C4-2B (cell line): ENCODE data around the gene AGXT2.

ENCODE experiments used
- ZFX ChIP-seq: fragments of 450-650 bp; IDR thresholded peaks from 2 replicates; pipeline ENCODE4 v1.6.1; 2017
- TF ChIP-seq, protein P1 (sequence below): fragments of 450-650 bp; conservative IDR thresholded peaks from 2 replicates; pipeline ENCODE4 v1.5.1; 2017; ENCODE audit warnings: mild to moderate bottlenecking

DNA sequence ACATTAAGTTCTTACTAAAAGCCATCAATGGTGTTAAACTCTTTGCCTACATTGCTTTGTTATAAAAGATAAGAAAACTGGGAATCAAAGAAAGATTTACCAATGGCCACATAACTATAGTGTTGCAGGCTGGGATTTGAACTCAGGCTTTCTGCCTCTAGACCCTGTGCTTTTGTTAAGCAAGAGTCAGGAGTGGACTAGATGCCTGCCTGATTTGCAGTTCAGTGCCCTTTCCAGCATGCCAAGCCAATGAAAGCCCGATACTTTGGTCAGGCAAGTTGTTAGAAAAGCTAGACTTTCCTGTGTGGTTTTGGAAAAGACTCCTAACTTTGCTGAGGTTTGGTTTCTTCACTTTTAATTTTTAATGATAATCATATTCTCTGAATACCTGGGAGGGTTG, 21.4 kb upstream of the AGXT2 start:
- TF ChIP-seq, protein P1, sequence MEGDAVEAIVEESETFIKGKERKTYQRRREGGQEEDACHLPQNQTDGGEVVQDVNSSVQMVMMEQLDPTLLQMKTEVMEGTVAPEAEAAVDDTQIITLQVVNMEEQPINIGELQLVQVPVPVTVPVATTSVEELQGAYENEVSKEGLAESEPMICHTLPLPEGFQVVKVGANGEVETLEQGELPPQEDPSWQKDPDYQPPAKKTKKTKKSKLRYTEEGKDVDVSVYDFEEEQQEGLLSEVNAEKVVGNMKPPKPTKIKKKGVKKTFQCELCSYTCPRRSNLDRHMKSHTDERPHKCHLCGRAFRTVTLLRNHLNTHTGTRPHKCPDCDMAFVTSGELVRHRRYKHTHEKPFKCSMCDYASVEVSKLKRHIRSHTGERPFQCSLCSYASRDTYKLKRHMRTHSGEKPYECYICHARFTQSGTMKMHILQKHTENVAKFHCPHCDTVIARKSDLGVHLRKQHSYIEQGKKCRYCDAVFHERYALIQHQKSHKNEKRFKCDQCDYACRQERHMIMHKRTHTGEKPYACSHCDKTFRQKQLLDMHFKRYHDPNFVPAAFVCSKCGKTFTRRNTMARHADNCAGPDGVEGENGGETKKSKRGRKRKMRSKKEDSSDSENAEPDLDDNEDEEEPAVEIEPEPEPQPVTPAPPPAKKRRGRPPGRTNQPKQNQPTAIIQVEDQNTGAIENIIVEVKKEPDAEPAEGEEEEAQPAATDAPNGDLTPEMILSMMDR: no peak
- no peak for TF ChIP-seq ZFX
